Activated CD8-positive, alpha-beta T cell treated with anti-CD3 and anti-CD28 coated beads for 36 hours (primary cell): ENCODE measurements around the gene SRSF4. TPM values are rescaled to one million over a fixed set of nuclear protein-coding genes. Genes with fewer than 3 reads are reported as not detected.

Source experiments
- ATAC-seq: fragments of 200-7000 bp; cut with Tn5 transposase; one replicate; pipeline ENCODE4 v1.10.0; 2021; ENCODE audit warnings: mild to moderate bottlenecking, moderate library complexity
- CTCF ChIA-PET: fragments of 350-600 bp; sonication (Branson Sonifier 250); formaldehyde crosslinking; loops from one replicate; lab custom pipeline; 2021; ENCODE audit warnings: antibody characterized with exemption; lab: Charles Lee
- POLR2A ChIA-PET: fragments of 350-600 bp; sonication (Branson Sonifier 250); formaldehyde crosslinking; loops from one replicate; lab custom pipeline; 2021; ENCODE audit warnings: antibody characterized with exemption; lab: Charles Lee
- DNase-seq: peaks from one replicate; pipeline ENCODE4 v3.0.0-alpha.2; 2020
- H3K27ac Mint-ChIP-seq: one replicate; pipeline ENCODE4 v1.8.0; 2021; ENCODE audit warnings: mild to moderate bottlenecking, mixed read lengths
- H3K27me3 Mint-ChIP-seq: one replicate; pipeline ENCODE4 v1.8.0; 2021; ENCODE audit warnings: mixed read lengths
- H3K36me3 Mint-ChIP-seq: one replicate; pipeline ENCODE4 v1.8.0; 2021; ENCODE audit warnings: low read depth, mixed read lengths
- H3K4me1 Mint-ChIP-seq: one replicate; pipeline ENCODE4 v1.8.0; 2021; ENCODE audit warnings: low read depth, mixed read lengths
- H3K4me3 Mint-ChIP-seq: one replicate; pipeline ENCODE4 v1.8.0; 2021; ENCODE audit warnings: mild to moderate bottlenecking, moderate library complexity, mixed read lengths
- H3K9me3 Mint-ChIP-seq: one replicate; pipeline ENCODE4 v1.8.0; 2021; ENCODE audit warnings: mixed read lengths
- CTCF ChIP-seq: fragments of 200-600 bp; IDR thresholded peaks from one replicate; pipeline ENCODE4 v1.8.0; 2022; ENCODE audit warnings: antibody characterized with exemption, mild to moderate bottlenecking
- intact Hi-C: fragments of 100-400 bp; cut with micrococcal nuclease; formaldehyde crosslinking; loops from one replicate; pipeline ENCODE4 v1.10.0; 2022
- total RNA-seq, 2 experiments: library from RNA; stranded (reverse); gene quantifications; one replicate each; pipeline ENCODE4 v1.2.3, GENCODE V29; 2021

SRSF4 gene
- total RNA-seq, 2 experiments from 2014 or later: 121 to 123 TPM

- H3K27ac Mint-ChIP-seq: no peak overlapping the region
- H3K36me3 Mint-ChIP-seq: peaks cover 38% of the 10 kb centered on the region
- TF ChIP-seq CTCF: no peak
- intact Hi-C loops: no loop called here
- DNase-seq: no peak
- no peaks in the 10 kb centered on the region for H3K9me3 Mint-ChIP-seq
- H3K4me1 Mint-ChIP-seq: peaks cover 15% of the 10 kb centered on the region
- H3K4me3 Mint-ChIP-seq: no peak overlapping the region
- ATAC-seq: no peak
- H3K27me3 Mint-ChIP-seq: no peaks in the 10 kb centered on the region
- ChIA-PET POLR2A (interaction anchor here (0.9 to 2.5 kb wide), 2 partner anchors 16 to 316 kb away, joined by 3 to 13 read pairs; partner anchors contain the start of gene SRSF4), CTCF (interaction anchor here (1.0 to 5.9 kb wide), 10 partner anchors 12 to 321 kb away, joined by 3 to 63 read pairs (median 6); partner anchors contain the start of gene SRSF4)
Observed at GRCh38 chr1:29197993-29198392, 16.3 kb upstream of the SRSF4 start.

- no peaks in the 10 kb centered on the region for H3K27me3 Mint-ChIP-seq
Observed at GRCh38 chr1:29197590-29197924, 15.9 kb upstream of the SRSF4 start.

DNA sequence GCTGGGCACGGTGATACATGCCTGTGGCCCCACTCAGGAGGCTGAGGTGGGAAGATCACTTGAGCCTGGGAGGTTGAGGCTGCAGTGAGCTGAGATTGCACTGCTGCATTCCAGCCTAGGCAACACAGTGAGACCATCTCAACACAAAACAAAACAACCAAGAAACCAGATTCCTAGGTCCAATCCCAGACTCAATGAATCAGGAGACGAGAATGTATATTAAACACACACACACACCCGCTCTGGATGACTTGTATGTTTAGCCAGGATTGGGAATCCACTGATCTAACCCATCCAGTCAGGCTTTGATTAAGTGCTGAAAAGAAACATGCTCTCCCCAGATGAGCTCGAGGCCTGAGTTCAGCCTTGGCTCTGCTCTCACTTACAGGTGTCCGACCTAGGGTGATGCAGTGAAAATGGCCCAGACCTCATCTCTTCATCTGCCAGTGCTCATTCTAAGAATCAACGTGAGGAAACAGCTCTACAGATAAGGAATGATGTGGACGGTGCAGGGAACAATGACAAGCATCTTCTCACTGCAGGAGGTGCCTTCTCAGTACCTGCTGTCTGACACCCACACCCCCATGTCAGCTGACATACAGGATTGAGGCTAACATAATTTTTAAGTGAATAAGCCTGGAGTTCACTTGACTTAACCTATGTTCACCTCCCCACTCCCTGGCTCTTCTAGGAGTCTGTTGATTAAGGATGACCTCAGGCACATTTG lies 15.3 kb upstream of the SRSF4 start:
- TF ChIP-seq CTCF: no peak
- Mint-ChIP-seq H3K27ac (no peak overlapping the region), H3K4me3 (no peak overlapping the region), H3K36me3 (peaks cover 33% of the 10 kb centered on the region), H3K9me3 (no peaks in the 10 kb centered on the region), H3K4me1 (peaks cover 8% of the 10 kb centered on the region), H3K27me3 (no peaks in the 10 kb centered on the region)
- POLR2A ChIA-PET: interaction anchor here (0.9 to 2.5 kb wide), 5 partner anchors 16 to 315 kb away, joined by 3 to 13 read pairs (median 3); partner anchors contain the start of gene SRSF4
- CTCF ChIA-PET: interaction anchor here (0.6 to 5.9 kb wide), 14 partner anchors 9 to 412 kb away, joined by 3 to 63 read pairs (median 4); partner anchors contain the start of gene SRSF4
- intact Hi-C loops: no loop called here
- no peak for DNase-seq
- ATAC-seq: peak; percentile 10

More at GRCh38 chr1:29197590-29197924, 15.9 kb upstream of the SRSF4 start:
- Mint-ChIP-seq H3K9me3 (no peaks in the 10 kb centered on the region), H3K27ac (no peak overlapping the region), H3K36me3 (peaks cover 37% of the 10 kb centered on the region), H3K4me3 (no peak overlapping the region), H3K4me1 (peaks cover 12% of the 10 kb centered on the region)
- peak; percentile 38 for TF ChIP-seq CTCF
- DNase-seq (peak; percentile 61), ATAC-seq (peak; percentile 94)
- ChIA-PET CTCF (interaction anchor here (0.6 to 5.9 kb wide), 13 partner anchors 8 to 413 kb away, joined by 3 to 63 read pairs (median 4); partner anchors contain the start of gene SRSF4), POLR2A (interaction anchor here (0.9 to 2.5 kb wide), 3 partner anchors 16 to 316 kb away, joined by 3 to 13 read pairs (median 3); partner anchors contain the start of gene SRSF4)
- intact Hi-C loops: no loop called here

GRCh38 chr1:29195881-29196291 lies 14.2 kb upstream of the SRSF4 start:
- intact Hi-C loops: no loop called here
- Mint-ChIP-seq H3K9me3 (no peaks in the 10 kb centered on the region), H3K27me3 (no peaks in the 10 kb centered on the region), H3K27ac (no peak overlapping the region), H3K4me1 (no peaks in the 10 kb centered on the region), H3K4me3 (no peak overlapping the region), H3K36me3 (peaks cover 23% of the 10 kb centered on the region)
- POLR2A ChIA-PET: interaction anchor here (0.5 to 2.5 kb wide), 5 partner anchors 14 to 420 kb away, joined by 3 to 13 read pairs (median 3); partner anchors contain the start of gene SRSF4
- DNase-seq (no peak), ATAC-seq (no peak)
- no peak for TF ChIP-seq CTCF
- CTCF ChIA-PET: interaction anchor here (1.2 to 1.4 kb wide), 3 partner anchors 41 to 319 kb away, joined by 3 to 5 read pairs (median 4); no protein-coding TSS in a partner anchor
